CD4-positive, alpha-beta T cell (primary cell): Measurements from ENCODE around the gene PARD6G. TPM values are rescaled to one million over a fixed set of nuclear protein-coding genes. Genes with fewer than 3 reads are reported as not detected.

Experiments used
- ATAC-seq: fragments of 200-7000 bp; cut with Tn5 transposase; one replicate; pipeline ENCODE4 v1.10.0; 2022; ENCODE audit warnings: mild to moderate bottlenecking; ENCODE audit not compliant: poor library complexity
- CTCF ChIA-PET: fragments of 350-600 bp; sonication (Branson Sonifier 250); formaldehyde crosslinking; loops from one replicate; lab custom pipeline; 2021; ENCODE audit warnings: antibody characterized with exemption, inconsistent platforms; lab: Charles Lee
- POLR2A ChIA-PET: fragments of 350-600 bp; sonication (Branson Sonifier 250); formaldehyde crosslinking; loops from one replicate; lab custom pipeline; 2021; ENCODE audit warnings: antibody characterized with exemption, inconsistent platforms; lab: Charles Lee
- DNase-seq, 14 experiments: peaks; one replicate each; pipeline ENCODE4 v3.0.0-alpha.2; 2013 to 2020; ENCODE audit warnings: mixed read lengths in 2 of 14
- H3K27ac ChIP-seq, 2 donors: one replicate each; pipeline versions ENCODE4 v1.5.1 to v1.7.0; 2013; ENCODE audit warnings: low read length in 2 of 2, low read depth in 1 of 2, mild to moderate bottlenecking in 1 of 2
- H3K27me3 ChIP-seq, 2 experiments: 1 replicate in 1 of 2; 2 replicates in 1 of 2; pipeline versions ENCODE4 v1.6.1 to v1.7.0; 2013; ENCODE audit warnings: low read length in 2 of 2, control low read depth in 1 of 2, mild to moderate bottlenecking in 1 of 2, moderate library complexity in 1 of 2; ENCODE audit not compliant: insufficient read depth in 2 of 2, control insufficient read depth in 1 of 2
- H3K36me3 ChIP-seq: one replicate; pipeline ENCODE4 v1.6.1; 2013; ENCODE audit warnings: low read length, control low read depth; ENCODE audit not compliant: insufficient read depth
- H3K4me1 ChIP-seq: one replicate; pipeline ENCODE4 v1.6.1; 2013; ENCODE audit warnings: low read length, control low read depth; ENCODE audit not compliant: insufficient read depth
- H3K4me3 ChIP-seq: one replicate; pipeline ENCODE4 v1.5.1; 2013; ENCODE audit warnings: mild to moderate bottlenecking, low read length, moderate library complexity
- H3K9me3 ChIP-seq, 2 experiments: 1 replicate in 1 of 2; 2 replicates in 1 of 2; pipeline versions ENCODE4 v1.6.1 to v1.7.0; 2013; ENCODE audit warnings: low read length in 2 of 2, mild to moderate bottlenecking in 2 of 2, control low read depth in 1 of 2, moderate library complexity in 1 of 2; ENCODE audit not compliant: control insufficient read depth in 1 of 2, insufficient read depth in 1 of 2
- H3K27ac Mint-ChIP-seq: one replicate; pipeline ENCODE4 v1.8.0; 2020; ENCODE audit warnings: mixed read lengths
- H3K27me3 Mint-ChIP-seq: one replicate; pipeline ENCODE4 v1.8.0; 2021; ENCODE audit warnings: mixed read lengths
- H3K36me3 Mint-ChIP-seq: one replicate; pipeline ENCODE4 v1.8.0; 2021; ENCODE audit warnings: low read depth, mixed read lengths
- H3K4me1 Mint-ChIP-seq: one replicate; pipeline ENCODE4 v1.8.0; 2021; ENCODE audit warnings: low read depth, mixed read lengths
- H3K4me3 Mint-ChIP-seq: one replicate; pipeline ENCODE4 v1.8.0; 2020; ENCODE audit warnings: mild to moderate bottlenecking, mixed read lengths
- H3K9me3 Mint-ChIP-seq: one replicate; pipeline ENCODE4 v1.8.0; 2020; ENCODE audit warnings: mixed read lengths
- intact Hi-C, 2 experiments: fragments of 100-400 bp; cut with DNase I in 1 of 2; cut with micrococcal nuclease in 1 of 2; formaldehyde crosslinking; loops; one replicate each; pipeline versions ENCODE4 v1.15.1 to v1.9.0; 2023 to 2025; cut with DNase I, micrococcal nuclease
- total RNA-seq, 174 experiments: library from RNA in 2 of 174; stranded (reverse) in 2 of 174; gene quantifications; one replicate each; pipeline ENCODE4 v1.2.3 and lab custom pipeline; 2021 to 2026
- TF ChIP-seq, protein P1 (sequence below): fragments of 200-600 bp; IDR thresholded peaks from one replicate; pipeline ENCODE4 v1.8.0; 2022; ENCODE audit warnings: antibody characterized with exemption, mild to moderate bottlenecking

The PARD6G gene
- total RNA-seq, 2 experiments from 2014 or later = 0.38 to 1.1 TPM

GRCh38 chr18:80229766-80230745, 17.3 kb downstream of the PARD6G start:
- Histone ChIP-seq H3K36me3 (no peaks in the 10 kb centered on the region), H3K27ac (no peak overlapping the region), H3K4me1 (no peaks in the 10 kb centered on the region), H3K27me3 (peaks cover 0 to 4% of the 10 kb centered on the region in 2 experiments), H3K4me3 (no peak overlapping the region), H3K9me3 (no peaks in the 10 kb centered on the region)
- ATAC-seq (no peak), DNase-seq (no peak)
- CTCF ChIA-PET = no interaction called here
- POLR2A ChIA-PET = no interaction called here
- Mint-ChIP-seq H3K27me3 (peaks cover 6% of the 10 kb centered on the region), H3K36me3 (no peaks in the 10 kb centered on the region), H3K4me1 (no peaks in the 10 kb centered on the region), H3K4me3 (no peak overlapping the region), H3K27ac (no peak overlapping the region), H3K9me3 (no peaks in the 10 kb centered on the region)
- TF ChIP-seq, protein P1, sequence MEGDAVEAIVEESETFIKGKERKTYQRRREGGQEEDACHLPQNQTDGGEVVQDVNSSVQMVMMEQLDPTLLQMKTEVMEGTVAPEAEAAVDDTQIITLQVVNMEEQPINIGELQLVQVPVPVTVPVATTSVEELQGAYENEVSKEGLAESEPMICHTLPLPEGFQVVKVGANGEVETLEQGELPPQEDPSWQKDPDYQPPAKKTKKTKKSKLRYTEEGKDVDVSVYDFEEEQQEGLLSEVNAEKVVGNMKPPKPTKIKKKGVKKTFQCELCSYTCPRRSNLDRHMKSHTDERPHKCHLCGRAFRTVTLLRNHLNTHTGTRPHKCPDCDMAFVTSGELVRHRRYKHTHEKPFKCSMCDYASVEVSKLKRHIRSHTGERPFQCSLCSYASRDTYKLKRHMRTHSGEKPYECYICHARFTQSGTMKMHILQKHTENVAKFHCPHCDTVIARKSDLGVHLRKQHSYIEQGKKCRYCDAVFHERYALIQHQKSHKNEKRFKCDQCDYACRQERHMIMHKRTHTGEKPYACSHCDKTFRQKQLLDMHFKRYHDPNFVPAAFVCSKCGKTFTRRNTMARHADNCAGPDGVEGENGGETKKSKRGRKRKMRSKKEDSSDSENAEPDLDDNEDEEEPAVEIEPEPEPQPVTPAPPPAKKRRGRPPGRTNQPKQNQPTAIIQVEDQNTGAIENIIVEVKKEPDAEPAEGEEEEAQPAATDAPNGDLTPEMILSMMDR = no peak
- intact Hi-C loops = no loop called here

GRCh38 chr18:80229363-80229762, 18.0 kb downstream of the PARD6G start:
- Mint-ChIP-seq H3K4me3 (no peak overlapping the region), H3K27ac (no peak overlapping the region), H3K36me3 (no peaks in the 10 kb centered on the region), H3K9me3 (no peaks in the 10 kb centered on the region), H3K4me1 (no peaks in the 10 kb centered on the region), H3K27me3 (peaks cover 6% of the 10 kb centered on the region)
- no peak for ATAC-seq
- TF ChIP-seq, protein P1 = no peak
- POLR2A ChIA-PET = no interaction called here
- Histone ChIP-seq H3K4me3 (no peak overlapping the region), H3K27me3 (peaks cover 0 to 4% of the 10 kb centered on the region in 2 experiments), H3K9me3 (no peaks in the 10 kb centered on the region), H3K36me3 (no peaks in the 10 kb centered on the region), H3K4me1 (no peaks in the 10 kb centered on the region), H3K27ac (no peak overlapping the region)
- CTCF ChIA-PET = no interaction called here
- intact Hi-C loops = no loop called here
- no peak for DNase-seq

DNA sequence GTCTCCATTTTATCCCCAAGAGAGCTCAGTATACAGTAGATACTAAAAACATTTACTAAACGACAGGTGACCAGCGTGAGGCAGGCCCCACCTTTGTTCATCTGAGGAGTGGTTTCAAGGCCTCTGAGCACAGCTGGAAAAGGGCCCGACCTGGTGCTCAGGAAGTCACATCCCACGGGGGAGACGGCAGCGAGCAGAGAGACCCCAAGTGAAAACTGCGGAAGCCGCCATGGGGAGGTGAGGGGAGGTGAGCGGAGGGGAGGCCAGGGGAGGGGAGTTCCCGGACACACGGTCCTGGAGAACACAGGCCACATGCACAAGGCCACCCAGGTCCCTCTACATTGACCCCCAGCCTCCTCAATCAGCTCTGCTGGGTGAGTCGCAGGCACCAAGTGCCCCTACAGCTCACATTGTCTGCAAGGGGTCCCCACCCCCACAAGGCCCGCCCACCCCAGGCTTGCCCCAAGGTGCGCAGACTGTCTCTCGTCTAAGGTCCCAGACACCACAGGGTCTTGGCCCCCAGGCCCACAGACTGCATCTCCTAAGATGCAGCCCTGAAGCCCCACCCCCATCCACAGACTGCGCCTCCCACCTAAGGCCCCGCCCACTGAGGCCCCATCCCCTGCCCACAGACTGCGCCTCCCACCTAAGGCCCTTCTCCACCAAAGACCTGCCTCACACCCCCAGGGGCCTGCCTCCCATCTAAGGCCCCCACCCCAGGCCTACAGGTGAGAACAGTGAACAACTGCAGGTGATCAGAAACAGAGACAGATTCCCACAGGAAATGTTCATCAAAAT, 19.1 kb downstream of the PARD6G start:
- no peak overlapping the region for H3K27ac Mint-ChIP-seq
- TF ChIP-seq, protein P1 = no peak

More for the DNA sequence above, 19.1 kb downstream of the PARD6G start:
- no peak for ATAC-seq
- H3K4me3 ChIP-seq = no peak overlapping the region
- H3K4me1 ChIP-seq = no peaks in the 10 kb centered on the region
- no peak overlapping the region for H3K27ac ChIP-seq
- H3K9me3 ChIP-seq = no peaks in the 10 kb centered on the region
- H3K9me3 Mint-ChIP-seq = no peaks in the 10 kb centered on the region
- ChIA-PET CTCF (no interaction called here), POLR2A (no interaction called here)
- H3K36me3 Mint-ChIP-seq = no peaks in the 10 kb centered on the region
- no peaks in the 10 kb centered on the region for H3K36me3 ChIP-seq
- H3K27me3 Mint-ChIP-seq = peaks cover 6% of the 10 kb centered on the region
- no peaks in the 10 kb centered on the region for H3K4me1 Mint-ChIP-seq
- DNase-seq = no peak
- peaks cover 0 to 4% of the 10 kb centered on the region in 2 experiments for H3K27me3 ChIP-seq
- H3K4me3 Mint-ChIP-seq = no peak overlapping the region
- intact Hi-C loops = no loop called here
